HG02973 (cell line): ENCODE data around the gene SUPT4H1.

ENCODE experiments used
- ATAC-seq: cut with Tn5 transposase; IDR thresholded peaks from one replicate; pipeline ENCODE4 v1.9.1; 2021; ENCODE audit warnings: moderate library complexity; ENCODE audit not compliant: unreplicated experiment

SUPT4H1 gene

DNA sequence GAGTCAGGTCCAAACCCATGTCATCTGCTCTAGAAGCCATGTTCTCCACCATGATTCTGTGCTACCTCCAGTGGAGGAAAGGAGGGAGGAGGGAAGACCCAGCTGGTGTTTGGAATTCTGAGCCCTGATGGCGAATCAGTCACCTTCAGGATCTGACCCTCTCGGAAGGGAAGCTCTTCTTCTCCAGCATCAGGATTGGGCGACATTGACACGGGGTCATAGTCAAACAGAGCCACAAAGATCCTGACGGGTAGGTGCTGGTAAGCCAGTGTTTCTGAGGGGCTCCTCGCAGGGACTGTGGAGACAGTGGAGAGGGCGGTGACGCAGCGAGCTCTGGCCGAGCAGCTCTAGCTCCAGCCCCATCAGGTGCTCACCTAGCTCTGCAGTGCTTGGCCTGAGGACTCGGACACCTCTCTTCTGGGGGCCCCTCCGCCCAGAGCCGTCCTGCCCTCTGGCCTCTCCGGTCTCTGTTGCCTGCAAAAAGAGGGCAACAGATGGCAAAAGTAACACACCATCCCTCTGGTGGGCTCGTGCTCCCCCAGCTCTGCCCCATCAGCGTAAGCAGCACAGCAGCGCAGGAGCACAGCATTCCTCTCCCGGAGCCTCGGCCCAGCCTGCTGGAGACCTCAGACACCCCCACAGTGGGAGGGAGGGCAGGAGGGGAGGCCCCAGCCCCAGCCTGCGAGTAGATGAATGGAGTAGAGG lies 44.4 kb downstream of the SUPT4H1 start:
- no peak for ATAC-seq

DNA sequence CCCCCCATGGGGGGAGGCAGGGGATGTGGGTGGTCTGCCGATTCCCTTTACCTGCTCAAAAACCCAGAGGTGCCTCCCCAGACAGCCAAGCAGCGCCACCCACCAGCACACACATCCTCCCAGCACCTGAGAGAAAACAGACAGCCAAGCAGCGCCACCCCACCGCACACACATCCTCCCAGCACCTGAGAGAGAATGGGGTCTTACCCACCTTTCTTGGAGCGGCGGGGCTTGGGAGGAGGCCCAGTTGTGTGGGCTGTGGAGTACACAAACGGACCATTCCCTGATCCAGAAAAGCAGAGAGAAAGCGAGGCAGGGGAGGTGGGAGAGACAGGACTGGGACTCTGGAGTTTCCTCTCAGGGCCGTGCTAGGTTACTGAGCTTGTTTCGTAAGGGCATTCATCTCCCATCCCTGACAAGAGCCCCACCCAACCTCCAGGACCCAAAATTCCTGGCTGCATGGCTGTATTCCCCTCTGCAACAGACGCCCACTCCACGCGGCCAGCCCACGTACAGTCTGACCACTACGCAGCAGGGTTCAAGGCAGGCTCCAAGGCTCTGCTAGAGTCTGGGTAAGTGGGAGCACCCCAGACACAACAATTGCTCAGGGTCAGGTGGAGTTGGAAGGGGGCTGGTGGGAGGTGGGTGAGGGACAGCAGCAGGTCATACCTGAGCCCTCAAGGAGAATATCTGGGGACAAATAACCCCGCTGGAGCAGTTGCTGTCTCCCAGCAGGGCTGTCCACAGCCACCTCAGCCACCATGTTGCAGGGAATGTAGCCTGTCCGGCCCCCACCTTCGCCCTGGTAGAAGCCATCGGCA lies 45.7 kb downstream of the SUPT4H1 start:
- ATAC-seq = no peak

DNA sequence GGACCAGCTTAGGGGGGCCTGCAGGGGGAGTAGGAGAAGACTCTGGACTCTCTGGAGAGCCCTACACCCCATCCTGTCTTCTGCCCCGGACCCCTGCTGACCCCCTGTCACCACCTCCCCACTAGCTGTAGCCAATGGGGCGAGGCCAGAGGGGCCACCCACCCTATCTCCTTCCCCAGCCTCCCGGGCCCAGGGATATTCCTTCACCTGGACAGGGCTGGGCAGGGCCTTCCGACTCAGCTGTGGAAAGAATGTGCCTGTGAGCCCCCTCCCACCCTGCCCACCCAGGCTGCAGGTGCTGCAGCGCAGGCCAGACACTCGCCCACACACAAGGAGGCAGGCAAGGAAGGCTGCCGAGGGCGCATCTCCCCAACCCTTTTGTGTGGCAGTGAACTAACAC lies 46.4 kb downstream of the SUPT4H1 start:
- no peak for ATAC-seq

DNA sequence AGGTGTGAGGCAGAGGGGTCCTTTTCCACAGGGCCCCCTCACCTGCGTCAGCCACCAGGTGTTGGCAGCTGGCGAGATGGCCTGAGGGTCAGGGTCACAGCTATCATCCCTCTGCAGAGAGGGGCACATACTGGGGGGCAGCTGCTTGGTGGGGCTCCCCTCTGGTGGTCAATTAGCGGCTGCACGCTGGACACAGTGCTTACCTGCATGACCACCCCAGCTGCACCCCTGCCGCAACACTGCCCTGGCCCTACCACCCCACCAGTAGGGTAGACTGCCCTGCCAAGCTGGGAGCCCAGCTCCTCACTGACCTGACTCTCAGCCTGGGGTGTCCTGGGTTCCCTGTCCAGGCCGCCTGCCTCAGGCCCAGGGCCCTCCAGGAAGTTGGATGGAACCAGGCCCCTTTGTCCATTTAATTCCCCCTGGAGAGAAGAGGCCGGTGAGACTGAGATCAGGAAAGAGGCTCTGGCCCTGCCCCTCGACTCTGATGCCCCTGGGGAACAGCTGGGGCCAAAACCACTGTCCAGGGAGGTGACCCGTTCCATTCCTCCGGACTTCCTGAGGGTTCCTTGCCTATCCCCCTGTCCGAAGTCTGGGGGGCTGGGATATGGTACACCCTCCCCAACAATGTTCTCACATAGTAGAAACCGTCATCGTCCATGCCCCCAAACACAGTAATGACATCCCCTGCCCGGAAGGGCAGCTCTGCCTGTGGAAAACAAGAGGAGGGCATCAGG lies 47.1 kb downstream of the SUPT4H1 start:
- no peak for ATAC-seq

- no peak for ATAC-seq
Measured at GRCh38 chr17:58303971-58304749, 47.8 kb downstream of the SUPT4H1 start.

- no peak for ATAC-seq
Measured at GRCh38 chr17:58302919-58303585, 48.9 kb downstream of the SUPT4H1 start.

DNA sequence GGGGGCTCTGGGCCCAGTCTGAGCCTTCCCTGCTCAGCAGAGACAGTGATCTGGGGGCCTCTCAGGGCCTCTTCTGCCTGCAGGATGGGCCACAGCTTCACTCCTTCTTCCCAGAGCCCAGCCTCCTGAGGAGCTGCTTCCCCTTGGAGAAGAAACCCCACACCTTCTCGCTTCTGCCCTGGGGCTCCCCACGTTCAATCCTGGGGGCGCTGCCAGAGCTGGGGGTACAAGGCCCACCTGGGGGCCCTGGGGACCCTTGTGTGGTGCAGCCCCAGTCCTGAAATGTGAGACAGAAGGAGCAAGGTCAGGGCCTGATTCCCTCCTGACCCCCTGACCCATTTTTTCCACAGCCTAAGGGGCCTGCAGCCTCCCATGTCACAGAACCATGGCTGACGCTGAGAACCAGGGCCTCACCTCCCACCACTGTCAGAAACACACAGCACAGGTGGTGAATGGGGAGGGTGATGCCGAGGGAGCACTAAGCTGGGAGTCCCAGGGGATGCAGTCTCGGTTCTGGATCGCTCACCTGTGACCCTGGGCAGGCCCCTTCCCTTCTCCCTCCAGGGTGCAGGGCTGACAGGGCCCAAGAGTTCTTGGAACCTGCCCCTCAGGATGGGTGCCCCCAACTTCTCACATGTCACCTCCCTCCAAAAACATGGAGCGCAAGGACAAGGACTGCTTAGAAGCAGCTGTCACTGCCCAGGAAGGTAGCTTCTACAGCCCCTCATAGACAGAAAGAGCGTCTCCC lies 49.7 kb downstream of the SUPT4H1 start:
- no peak for ATAC-seq

- ATAC-seq = no peak
Measured at GRCh38 chr17:58301504-58302150, 50.4 kb downstream of the SUPT4H1 start.

DNA sequence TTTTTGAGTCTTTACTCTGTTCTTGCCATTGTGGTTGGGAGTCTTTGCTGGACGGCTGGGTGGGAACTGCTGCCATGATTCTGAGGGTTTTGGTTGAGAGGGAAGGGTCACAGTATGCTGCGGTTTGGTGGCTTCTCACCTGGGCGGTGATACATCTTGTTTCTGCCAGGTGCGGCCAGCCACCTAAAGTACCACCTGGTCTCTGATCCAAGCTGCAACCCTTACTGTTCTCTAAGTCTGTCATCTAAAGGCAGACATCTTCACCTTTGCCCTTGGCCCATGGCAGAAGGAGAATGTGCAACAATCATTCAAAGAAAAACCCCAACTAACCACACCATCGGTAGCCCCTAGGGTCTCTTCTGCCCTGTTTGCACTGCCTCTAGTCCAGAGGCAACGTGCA lies 51.7 kb downstream of the SUPT4H1 start:
- no peak for ATAC-seq
